Mesenchymal stem cell (in vitro differentiated cells and primary cell): ENCODE results near the gene CRB2.

ENCODE experiments used
- DNase-seq: peaks from one replicate; pipeline ENCODE4 v3.0.0-alpha.2; 2013
- H2AFZ ChIP-seq: one replicate; pipeline ENCODE4 v1.6.1; 2013; ENCODE audit warnings: low read depth, mild to moderate bottlenecking, control low read depth, inconsistent platforms, low read length, moderate library complexity
- H2AK5ac ChIP-seq: 2 replicates; pipeline ENCODE4 v1.6.1; 2013; ENCODE audit warnings: low read length, moderate library complexity, mild to moderate bottlenecking, inconsistent platforms; ENCODE audit not compliant: severe bottlenecking
- H2BK120ac ChIP-seq: one replicate; pipeline ENCODE4 v1.6.1; 2013; ENCODE audit warnings: low read depth, mild to moderate bottlenecking, inconsistent platforms, low read length, moderate library complexity
- H2BK12ac ChIP-seq, 2 experiments: one replicate each; pipeline ENCODE4 v1.6.1; 2013; ENCODE audit warnings: inconsistent platforms in 2 of 2, low read length in 2 of 2, mild to moderate bottlenecking in 2 of 2, moderate library complexity in 2 of 2, control low read depth in 1 of 2
- H2BK15ac ChIP-seq: one replicate; pipeline ENCODE4 v1.6.1; 2013; ENCODE audit warnings: mild to moderate bottlenecking, low read depth, inconsistent platforms; ENCODE audit not compliant: poor library complexity, severe bottlenecking
- H2BK5ac ChIP-seq: 2 replicates; pipeline ENCODE4 v1.6.1; 2013; ENCODE audit warnings: low read depth, mild to moderate bottlenecking, low read length, control low read depth, inconsistent platforms; ENCODE audit not compliant: poor library complexity, severe bottlenecking
- H3K14ac ChIP-seq, 2 experiments: one replicate each; pipeline ENCODE4 v1.6.1; 2013; ENCODE audit warnings: inconsistent platforms in 2 of 2, low read length in 2 of 2, control low read depth in 1 of 2, mild to moderate bottlenecking in 1 of 2, moderate library complexity in 1 of 2
- H3K18ac ChIP-seq, 2 experiments: one replicate each; pipeline ENCODE4 v1.6.1; 2013; ENCODE audit warnings: inconsistent platforms in 2 of 2, low read length in 2 of 2, control low read depth in 1 of 2, low read depth in 1 of 2, mild to moderate bottlenecking in 1 of 2
- H3K23ac ChIP-seq, 2 experiments: one replicate each; pipeline ENCODE4 v1.6.1; 2013; ENCODE audit warnings: inconsistent platforms in 2 of 2, low read length in 2 of 2, mild to moderate bottlenecking in 2 of 2, moderate library complexity in 2 of 2, control low read depth in 1 of 2
- H3K27ac ChIP-seq: 2 replicates; pipeline ENCODE4 v1.5.1; 2013; ENCODE audit warnings: mild to moderate bottlenecking, moderate library complexity, low read length, control low read depth, inconsistent platforms; ENCODE audit not compliant: poor library complexity, severe bottlenecking
- H3K27me3 ChIP-seq, 2 experiments: 2 replicates each; pipeline versions ENCODE4 v1.6.1 to v1.7.0; 2013; ENCODE audit warnings: low read length in 2 of 2, mild to moderate bottlenecking in 2 of 2, moderate library complexity in 2 of 2, control low read depth in 1 of 2, inconsistent platforms in 1 of 2; ENCODE audit not compliant: control insufficient read depth in 1 of 2, insufficient read depth in 1 of 2
- H3K36me3 ChIP-seq, 2 experiments: 2 replicates each; pipeline versions ENCODE4 v1.6.1 to v1.7.0; 2013; ENCODE audit warnings: low read length in 2 of 2, control low read depth in 1 of 2, inconsistent platforms in 1 of 2, low read depth in 1 of 2, mild to moderate bottlenecking in 1 of 2; ENCODE audit not compliant: insufficient read depth in 2 of 2, control insufficient read depth in 1 of 2
- H3K4ac ChIP-seq, 2 experiments: one replicate each; pipeline ENCODE4 v1.6.1; 2013; ENCODE audit warnings: inconsistent platforms in 2 of 2, low read length in 2 of 2, mild to moderate bottlenecking in 2 of 2, moderate library complexity in 2 of 2, control low read depth in 1 of 2, low read depth in 1 of 2
- H3K4me1 ChIP-seq: 2 replicates; pipeline ENCODE4 v1.6.1; 2013; ENCODE audit warnings: low read depth, low read length, control low read depth; ENCODE audit not compliant: control insufficient read depth, insufficient read depth
- H3K4me2 ChIP-seq: 2 replicates; pipeline ENCODE4 v1.6.1; 2013; ENCODE audit warnings: low read length, mild to moderate bottlenecking, inconsistent platforms; ENCODE audit not compliant: poor library complexity, severe bottlenecking
- H3K4me3 ChIP-seq, 2 experiments: 2 replicates each; pipeline versions ENCODE4 v1.5.1 to v1.7.0; 2013; ENCODE audit warnings: low read length in 2 of 2, mild to moderate bottlenecking in 2 of 2, control low read depth in 1 of 2, low read depth in 1 of 2; ENCODE audit not compliant: insufficient read depth in 1 of 2
- H3K79me1 ChIP-seq: replicated peaks from 2 replicates; pipeline ENCODE4 v1.6.1; 2013; ENCODE audit warnings: mild to moderate bottlenecking, control low read depth, low read length, inconsistent platforms; ENCODE audit not compliant: poor library complexity, severe bottlenecking
- H3K9ac ChIP-seq: 2 replicates; pipeline ENCODE4 v1.7.0; 2013; ENCODE audit warnings: mild to moderate bottlenecking, low read length, moderate library complexity
- H3K9me3 ChIP-seq: 2 replicates; pipeline ENCODE4 v1.7.0; 2013; ENCODE audit warnings: mild to moderate bottlenecking, low read length; ENCODE audit not compliant: control insufficient read depth
- H4K8ac ChIP-seq: one replicate; pipeline ENCODE4 v1.6.1; 2013; ENCODE audit warnings: inconsistent platforms, mild to moderate bottlenecking, low read length, moderate library complexity
- H4K91ac ChIP-seq: one replicate; pipeline ENCODE4 v1.6.1; 2013; ENCODE audit warnings: mild to moderate bottlenecking, low read length, inconsistent platforms
- WGBS: methylation state at CpG from one replicate; pipeline ENCODE4 v1.1.7; 2013; ENCODE audit warnings: mixed read lengths; 5-methylcytosine and 5-hydroxymethylcytosine counted together

CRB2 gene

GRCh38 chr9:123324767-123325183 lies 31.2 kb upstream of the CRB2 start:
- H3K4ac ChIP-seq, result no peak overlapping the region
- H2AK5ac ChIP-seq, result no peak overlapping the region
- no peak overlapping the region for H2BK120ac ChIP-seq
- H3K36me3 ChIP-seq, result no peaks in the 10 kb centered on the region
- H2AFZ ChIP-seq, result no peak overlapping the region
- H3K4me3 ChIP-seq, result no peak overlapping the region
- no peak for DNase-seq
- H2BK12ac ChIP-seq, result no peak overlapping the region
- WGBS, result 67% methylated on average over 10 of the region's 10 CpGs
- peaks cover 5% of the 10 kb centered on the region for H3K4me1 ChIP-seq
- no peak overlapping the region for H4K91ac ChIP-seq
- no peaks in the 10 kb centered on the region for H3K9me3 ChIP-seq
- no peak overlapping the region for H3K27ac ChIP-seq
- H3K23ac ChIP-seq, result no peak overlapping the region
- no peak overlapping the region for H2BK5ac ChIP-seq
- H3K18ac ChIP-seq, result no peak overlapping the region
- H3K27me3 ChIP-seq, result peaks cover 4 to 49% of the 10 kb centered on the region in 2 experiments
- no peak overlapping the region for H2BK15ac ChIP-seq
- no peak overlapping the region for H3K14ac ChIP-seq
- no peak overlapping the region for H3K4me2 ChIP-seq
- no peak overlapping the region for H3K9ac ChIP-seq
- no peaks in the 10 kb centered on the region for H3K79me1 ChIP-seq
- no peak overlapping the region for H4K8ac ChIP-seq

- H3K4me2 ChIP-seq, result no peak overlapping the region
- no peak overlapping the region for H2AFZ ChIP-seq
- no peak overlapping the region for H2BK15ac ChIP-seq
- peaks cover 3 to 40% of the 10 kb centered on the region in 2 experiments for H3K27me3 ChIP-seq
- no peaks in the 10 kb centered on the region for H3K36me3 ChIP-seq
- no peak overlapping the region for H3K14ac ChIP-seq
- no peak overlapping the region for H4K91ac ChIP-seq
- peaks cover 5% of the 10 kb centered on the region for H3K4me1 ChIP-seq
- no peak overlapping the region for H2AK5ac ChIP-seq
- H3K9ac ChIP-seq, result peak overlapping the region; percentile 4
- no peak overlapping the region for H3K23ac ChIP-seq
- H2BK5ac ChIP-seq, result no peak overlapping the region
- no peak overlapping the region for H3K18ac ChIP-seq
- 81% methylated on average over 6 of the region's 6 CpGs for WGBS
- H3K4ac ChIP-seq, result no peak overlapping the region
- no peak for DNase-seq
- H3K9me3 ChIP-seq, result no peaks in the 10 kb centered on the region
- no peak overlapping the region for H3K27ac ChIP-seq
- no peak overlapping the region for H4K8ac ChIP-seq
- H3K79me1 ChIP-seq, result no peaks in the 10 kb centered on the region
- H2BK12ac ChIP-seq, result no peak overlapping the region
- no peak overlapping the region for H3K4me3 ChIP-seq
- H2BK120ac ChIP-seq, result no peak overlapping the region
Measured at GRCh38 chr9:123326187-123326586, 29.8 kb upstream of the CRB2 start.

- Histone ChIP-seq H2BK5ac (no peak overlapping the region), H2BK12ac (no peak overlapping the region), H2AK5ac (no peak overlapping the region), H3K9me3 (no peaks in the 10 kb centered on the region), H2BK120ac (no peak overlapping the region), H3K79me1 (no peaks in the 10 kb centered on the region), H3K4me1 (peaks cover 5% of the 10 kb centered on the region), H3K4me3 (peak overlapping the region in 1 of 2 experiments; percentile 33), H4K91ac (no peak overlapping the region), H3K36me3 (no peaks in the 10 kb centered on the region), H3K18ac (no peak overlapping the region), H3K4me2 (no peak overlapping the region), H2BK15ac (no peak overlapping the region), H3K27me3 (peaks cover 3 to 35% of the 10 kb centered on the region in 2 experiments), H4K8ac (no peak overlapping the region), H3K4ac (no peak overlapping the region), H3K9ac (peak overlapping the region; percentile 4), H2AFZ (no peak overlapping the region), H3K14ac (no peak overlapping the region), H3K23ac (no peak overlapping the region), H3K27ac (no peak overlapping the region)
- no peak for DNase-seq
- WGBS, result 86% methylated on average over 5 of the region's 5 CpGs
Measured at GRCh38 chr9:123326662-123327093, 29.3 kb upstream of the CRB2 start.

- Histone ChIP-seq H3K14ac (no peak overlapping the region), H3K9me3 (no peaks in the 10 kb centered on the region), H3K27ac (no peak overlapping the region), H3K27me3 (peaks cover 3 to 26% of the 10 kb centered on the region in 2 experiments), H2BK12ac (no peak overlapping the region), H3K18ac (no peak overlapping the region), H3K23ac (no peak overlapping the region), H3K4me2 (no peak overlapping the region), H3K4ac (no peak overlapping the region), H3K79me1 (no peaks in the 10 kb centered on the region), H4K8ac (no peak overlapping the region), H2BK15ac (no peak overlapping the region), H2AFZ (no peak overlapping the region), H3K4me3 (no peak overlapping the region), H2BK120ac (no peak overlapping the region), H3K4me1 (peaks cover 1% of the 10 kb centered on the region), H3K9ac (no peak overlapping the region), H3K36me3 (no peaks in the 10 kb centered on the region), H2BK5ac (no peak overlapping the region), H2AK5ac (no peak overlapping the region), H4K91ac (no peak overlapping the region)
- WGBS, result 80% methylated on average over 8 of the region's 8 CpGs
- no peak for DNase-seq
Measured at GRCh38 chr9:123327697-123328100, 28.3 kb upstream of the CRB2 start.
